Spleen (tissue), 7 donors: ENCODE data around the gene ACOX3.

ENCODE experiments used
- POLR2A ChIP-seq, 3 donors: fragments of 450-650 bp; IDR thresholded peaks; one replicate each; pipeline ENCODE4 v1.5.1; 2017; ENCODE audit warnings: antibody characterized with exemption in 3 of 3, mild to moderate bottlenecking in 1 of 3
- POLR2AphosphoS5 ChIP-seq, 3 donors: sonication (generic); formaldehyde crosslinking; IDR thresholded peaks; one replicate each; pipeline ENCODE4 v1.5.1; 2017; ENCODE audit warnings: antibody characterized with exemption in 3 of 3
- TF ChIP-seq, protein P1 (sequence below), 11 experiments: fragments of 200-600 bp in 7 of 11; fragments of 450-650 bp in 4 of 11; sonication (generic) in 4 of 11; IDR thresholded peaks in 8 of 11; conservative IDR thresholded peaks in 3 of 11; 1 replicate in 7 of 11; 2 replicates in 4 of 11; pipeline versions ENCODE4 v1.4.0 to v1.8.0; 2016 to 2021; ENCODE audit warnings: antibody characterized with exemption in 11 of 11, inconsistent platforms in 4 of 11, mild to moderate bottlenecking in 1 of 11
- donor health status: DM: no; HTN: no; CAD: no; lungs with moderate emphysema.
- donor health status: DM: no; HTN: no; CAD: no.
- donor health status: DM: no; HTN: no; CAD: no.

DNA sequence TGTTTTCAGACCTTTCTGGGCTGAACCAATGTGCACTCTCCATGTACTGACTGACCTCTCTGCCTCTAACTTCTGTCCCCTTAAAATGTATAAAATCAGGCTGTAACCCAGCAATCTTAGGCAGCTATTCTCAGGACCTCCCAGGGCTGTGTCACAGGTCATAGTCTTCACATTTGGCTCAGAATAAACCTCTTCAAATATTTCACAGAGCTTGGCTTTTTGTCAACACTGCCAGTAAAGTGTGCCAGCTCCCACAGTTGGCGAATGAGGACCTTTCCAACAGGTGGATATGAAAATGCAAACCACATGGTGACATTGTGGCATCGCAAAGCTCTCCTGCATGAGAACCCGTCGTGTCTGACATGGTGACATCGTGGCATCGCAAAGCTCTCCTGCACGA lies 76.4 kb downstream of the ACOX3 start:
- TF ChIP-seq, protein P1, sequence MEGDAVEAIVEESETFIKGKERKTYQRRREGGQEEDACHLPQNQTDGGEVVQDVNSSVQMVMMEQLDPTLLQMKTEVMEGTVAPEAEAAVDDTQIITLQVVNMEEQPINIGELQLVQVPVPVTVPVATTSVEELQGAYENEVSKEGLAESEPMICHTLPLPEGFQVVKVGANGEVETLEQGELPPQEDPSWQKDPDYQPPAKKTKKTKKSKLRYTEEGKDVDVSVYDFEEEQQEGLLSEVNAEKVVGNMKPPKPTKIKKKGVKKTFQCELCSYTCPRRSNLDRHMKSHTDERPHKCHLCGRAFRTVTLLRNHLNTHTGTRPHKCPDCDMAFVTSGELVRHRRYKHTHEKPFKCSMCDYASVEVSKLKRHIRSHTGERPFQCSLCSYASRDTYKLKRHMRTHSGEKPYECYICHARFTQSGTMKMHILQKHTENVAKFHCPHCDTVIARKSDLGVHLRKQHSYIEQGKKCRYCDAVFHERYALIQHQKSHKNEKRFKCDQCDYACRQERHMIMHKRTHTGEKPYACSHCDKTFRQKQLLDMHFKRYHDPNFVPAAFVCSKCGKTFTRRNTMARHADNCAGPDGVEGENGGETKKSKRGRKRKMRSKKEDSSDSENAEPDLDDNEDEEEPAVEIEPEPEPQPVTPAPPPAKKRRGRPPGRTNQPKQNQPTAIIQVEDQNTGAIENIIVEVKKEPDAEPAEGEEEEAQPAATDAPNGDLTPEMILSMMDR (IDR thresholded peaks at IDR 0.05 in 8 of 11, conservative IDR thresholded peaks at IDR 0.05 in 3 of 11), result no peak
- TF ChIP-seq POLR2AphosphoS5 (IDR thresholded peaks at IDR 0.05) (no peak), POLR2A (IDR thresholded peaks at IDR 0.05) (no peak)
